DOHH2 (cell line): ENCODE data around the gene TGFBR3.

ENCODE experiments used
- H3F3A ChIP-seq: fragments of 200-600 bp; sonication (generic), shearing (Covaris generic); 2 replicates; pipeline ENCODE4 v1.6.0; 2016; ENCODE audit warnings: antibody characterized with exemption, mild to moderate bottlenecking; ENCODE audit not compliant: control insufficient read depth, insufficient read depth
- H3K27ac ChIP-seq: fragments of 200-600 bp; sonication (generic); 2 replicates; pipeline ENCODE4 v1.5.1; 2014; ENCODE audit warnings: low read depth, mild to moderate bottlenecking, low read length, moderate library complexity
- H3K27me3 ChIP-seq: fragments of 200-600 bp; sonication (generic); 2 replicates; pipeline ENCODE4 v1.6.1; 2014; ENCODE audit warnings: mild to moderate bottlenecking, low read length, mixed read lengths; ENCODE audit not compliant: control insufficient read depth
- H3K36me3 ChIP-seq: fragments of 200-600 bp; sonication (generic); 2 replicates; pipeline ENCODE4 v1.6.1; 2014; ENCODE audit warnings: mild to moderate bottlenecking, low read length, moderate library complexity, mixed read lengths; ENCODE audit not compliant: control insufficient read depth
- H3K4me1 ChIP-seq: fragments of 200-600 bp; sonication (generic); 2 replicates; pipeline ENCODE4 v1.6.1; 2014; ENCODE audit warnings: mild to moderate bottlenecking, low read length, mixed read lengths; ENCODE audit not compliant: control insufficient read depth
- H3K4me2 ChIP-seq: fragments of 200-600 bp; sonication (generic); 2 replicates; pipeline ENCODE4 v1.6.0; 2014; ENCODE audit warnings: mild to moderate bottlenecking, low read length, moderate library complexity
- H3K4me3 ChIP-seq: fragments of 200-600 bp; sonication (generic); 2 replicates; pipeline ENCODE4 v1.5.1; 2014; ENCODE audit warnings: mild to moderate bottlenecking, low read length, mixed read lengths
- H3K79me2 ChIP-seq: fragments of 200-600 bp; sonication (generic); 2 replicates; pipeline ENCODE4 v1.6.1; 2014; ENCODE audit warnings: mild to moderate bottlenecking, low read length, mixed read lengths; ENCODE audit not compliant: control insufficient read depth
- H3K9me2 ChIP-seq: fragments of 200-600 bp; sonication (generic); replicated peaks from 2 replicates; pipeline ENCODE4 v1.6.1; 2014; ENCODE audit warnings: mild to moderate bottlenecking, low read length, mixed read lengths; ENCODE audit not compliant: control insufficient read depth
- H3K9me3 ChIP-seq: fragments of 200-600 bp; sonication (generic); 2 replicates; pipeline ENCODE4 v1.6.1; 2014; ENCODE audit warnings: antibody characterized with exemption, low read length, mixed read lengths; ENCODE audit not compliant: control insufficient read depth, insufficient read depth
- H4K20me1 ChIP-seq: fragments of 200-600 bp; sonication (generic); 2 replicates; pipeline ENCODE4 v1.6.0; 2014; ENCODE audit warnings: low read depth, mild to moderate bottlenecking, antibody characterized with exemption, low read length, moderate library complexity; ENCODE audit not compliant: control insufficient read depth, insufficient read depth
- CTCF ChIP-seq: fragments of 200-600 bp; sonication (generic); IDR thresholded peaks from one replicate; pipeline ENCODE4 v1.5.1; 2014; ENCODE audit warnings: antibody characterized with exemption, mild to moderate bottlenecking, low read depth, low read length; ENCODE audit not compliant: poor library complexity, severe bottlenecking
- EZH2phosphoT487 ChIP-seq: fragments of 200-600 bp; sonication (generic); IDR thresholded peaks from 2 replicates; pipeline ENCODE4 v1.6.1; 2017; ENCODE audit warnings: borderline replicate concordance, mild to moderate bottlenecking, antibody characterized with exemption, low read length, moderate library complexity, mixed read lengths

TGFBR3 gene

GRCh38 chr1:91833946-91834345 is 52.0 kb downstream of the TGFBR3 start:
- Histone ChIP-seq H3K4me1 (no peaks in the 10 kb centered on the region), H3K79me2 (no peaks in the 10 kb centered on the region), H3K4me2 (no peak overlapping the region), H4K20me1 (no peaks in the 10 kb centered on the region), H3K27me3 (no peaks in the 10 kb centered on the region), H3K9me3 (no peaks in the 10 kb centered on the region), H3K36me3 (no peaks in the 10 kb centered on the region), H3K27ac (no peak overlapping the region), H3K9me2 (no peaks in the 10 kb centered on the region), H3K4me3 (no peak overlapping the region), H3F3A (no peaks in the 10 kb centered on the region)
- no peak for TF ChIP-seq EZH2phosphoT487
- no peak for TF ChIP-seq CTCF

GRCh38 chr1:91831132-91831930 is 54.6 kb downstream of the TGFBR3 start:
- Histone ChIP-seq H3K4me1 (no peaks in the 10 kb centered on the region), H4K20me1 (no peaks in the 10 kb centered on the region), H3K4me2 (no peak overlapping the region), H3F3A (no peaks in the 10 kb centered on the region), H3K79me2 (no peaks in the 10 kb centered on the region), H3K27me3 (no peaks in the 10 kb centered on the region), H3K9me2 (no peaks in the 10 kb centered on the region), H3K27ac (no peak overlapping the region), H3K4me3 (no peak overlapping the region), H3K9me3 (no peaks in the 10 kb centered on the region), H3K36me3 (no peaks in the 10 kb centered on the region)
- TF ChIP-seq EZH2phosphoT487, result no peak
- TF ChIP-seq CTCF, result no peak

- Histone ChIP-seq H3K36me3 (no peaks in the 10 kb centered on the region), H3K9me3 (no peaks in the 10 kb centered on the region), H3K27ac (no peak overlapping the region), H3K4me2 (no peak overlapping the region), H3K9me2 (no peaks in the 10 kb centered on the region), H3K4me3 (no peak overlapping the region), H3K27me3 (no peaks in the 10 kb centered on the region), H3K4me1 (no peaks in the 10 kb centered on the region), H4K20me1 (no peaks in the 10 kb centered on the region), H3K79me2 (no peaks in the 10 kb centered on the region), H3F3A (no peaks in the 10 kb centered on the region)
- TF ChIP-seq EZH2phosphoT487, result no peak
- TF ChIP-seq CTCF, result no peak
These were observed 55.5 kb downstream of the TGFBR3 start for GRCh38 chr1:91830242-91831131.
